ENCODE results near the gene SNF8.
"Not testable (repeated sequence)": the region's sequence is repeated elsewhere in the genome, so short reads cannot be mapped to it uniquely, and the experiment has no call there.

Gene SNF8

DNA sequence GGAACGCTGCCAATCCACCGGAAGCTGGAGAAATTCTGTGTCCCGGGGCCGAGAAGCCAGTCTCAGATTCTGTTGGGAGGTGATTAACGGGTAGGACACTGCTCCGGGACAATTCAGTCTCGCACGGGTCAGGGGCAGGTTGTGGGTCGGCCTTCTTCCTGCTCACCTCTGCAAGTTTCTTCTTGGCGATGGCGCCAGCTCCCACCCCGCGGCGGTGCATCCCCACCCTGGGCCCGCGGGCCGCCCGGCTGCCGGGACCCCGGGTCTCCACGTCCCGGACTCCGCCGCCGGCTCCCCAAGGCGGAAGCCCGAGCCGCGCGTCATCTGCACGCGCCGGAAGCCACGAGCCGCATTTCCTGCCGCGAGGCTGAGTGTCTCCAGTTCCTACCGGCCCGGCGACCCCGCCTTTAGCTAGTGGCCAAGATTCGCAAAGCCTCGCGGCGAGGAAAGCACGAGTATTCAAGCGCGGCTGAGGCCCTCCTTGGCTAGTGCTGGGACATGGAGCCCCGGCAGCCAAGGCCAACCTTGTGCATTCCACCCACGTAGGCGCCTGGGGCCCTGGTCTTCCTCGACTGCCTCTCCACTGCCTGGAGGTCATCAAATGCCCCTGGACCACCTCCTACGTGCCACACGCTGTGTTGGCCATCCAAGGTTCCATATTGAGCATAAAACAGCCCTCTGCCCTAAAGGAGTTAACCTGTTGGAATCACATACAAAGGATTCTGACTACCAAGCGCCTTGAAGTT, at the start of gene SNF8:
Gene SNF8 (minus strand): TSS at position 328 of the 746 bp plus-strand sequence. CDS start 108 bp downstream, at position 220.
- peak; percentile 82 to 90 for DNase-seq (ENCODE audit: low read depth in 2 of 2)

DNA sequence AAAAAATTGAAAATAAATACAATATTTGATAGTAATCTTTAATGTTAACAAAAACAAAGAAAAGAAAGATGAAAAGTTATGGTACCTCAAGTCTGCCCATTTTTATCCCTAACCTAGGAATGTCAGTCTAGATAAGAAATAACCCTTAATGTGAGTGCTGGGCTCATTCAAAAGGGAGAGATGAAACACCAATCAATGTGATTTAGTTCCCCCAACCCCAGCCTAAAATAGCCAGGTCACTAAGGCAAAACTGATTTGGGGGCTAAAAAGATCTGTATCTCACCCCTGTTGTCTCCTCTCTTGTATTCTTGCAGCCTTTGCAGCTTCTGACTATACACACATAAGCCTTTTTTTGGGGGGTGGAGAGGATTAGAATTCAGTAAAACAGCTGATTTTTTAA, 49.3 kb upstream of the SNF8 start:
- no peak for DNase-seq (ENCODE audit: low read depth in 2 of 2)

DNA sequence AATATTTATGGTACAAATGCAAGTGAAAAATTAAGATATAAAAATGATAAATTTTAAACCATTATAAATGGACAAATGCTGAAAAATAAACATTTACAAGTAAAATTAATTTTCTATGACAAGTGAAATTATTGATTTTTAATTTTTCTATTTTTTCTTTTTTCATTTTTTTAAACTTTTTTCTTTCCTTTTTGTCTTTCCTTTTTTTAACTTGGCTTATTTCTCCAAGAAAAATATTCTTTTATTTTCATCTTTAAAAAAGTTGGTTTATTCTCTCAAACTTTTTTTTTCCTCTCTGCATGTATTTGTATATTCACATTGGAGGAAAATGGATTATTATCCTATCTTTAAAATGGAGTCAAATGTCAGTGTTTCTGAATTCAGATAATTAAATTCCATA, 48.7 kb upstream of the SNF8 start:
- DNase-seq (ENCODE audit: low read depth in 2 of 2) = no peak

- no peak for DNase-seq (ENCODE audit: low read depth in 2 of 2)
Measured at GRCh38 chr17:48992444-48992843, 47.8 kb upstream of the SNF8 start.

- DNase-seq (ENCODE audit: low read depth in 2 of 2) = no peak
Measured at GRCh38 chr17:48990882-48991357, 46.3 kb upstream of the SNF8 start.

DNA sequence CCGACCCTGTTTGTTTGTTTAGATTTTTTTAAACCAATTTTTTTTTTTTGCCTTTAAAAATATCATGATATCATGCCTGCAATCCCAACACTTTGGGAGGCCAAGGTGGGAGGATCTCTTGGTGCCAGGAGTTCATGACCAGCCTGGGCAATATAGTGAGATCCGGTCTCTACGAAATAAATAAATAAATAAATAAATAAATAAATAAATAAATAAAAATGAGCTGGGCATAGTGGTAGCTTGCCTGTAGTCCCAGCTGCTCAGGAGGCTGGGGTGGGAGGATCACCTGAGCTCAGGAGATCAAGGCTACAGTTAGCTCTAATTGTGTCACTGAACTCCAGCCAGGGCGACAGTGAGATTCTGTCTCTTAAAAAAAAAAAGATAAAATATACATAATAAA, 44.5 kb upstream of the SNF8 start:
- no peak for DNase-seq (ENCODE audit: low read depth in 2 of 2)

GRCh38 chr17:48985436-48986245, 41.0 kb upstream of the SNF8 start:
- no peak for DNase-seq (ENCODE audit: low read depth in 2 of 2)

- DNase-seq (ENCODE audit: low read depth in 2 of 2) = no peak
Measured at GRCh38 chr17:48981927-48982539, 37.4 kb upstream of the SNF8 start.

- no peak for DNase-seq (ENCODE audit: low read depth in 2 of 2)
Measured at GRCh38 chr17:48973806-48974205, 29.2 kb upstream of the SNF8 start.

DNA sequence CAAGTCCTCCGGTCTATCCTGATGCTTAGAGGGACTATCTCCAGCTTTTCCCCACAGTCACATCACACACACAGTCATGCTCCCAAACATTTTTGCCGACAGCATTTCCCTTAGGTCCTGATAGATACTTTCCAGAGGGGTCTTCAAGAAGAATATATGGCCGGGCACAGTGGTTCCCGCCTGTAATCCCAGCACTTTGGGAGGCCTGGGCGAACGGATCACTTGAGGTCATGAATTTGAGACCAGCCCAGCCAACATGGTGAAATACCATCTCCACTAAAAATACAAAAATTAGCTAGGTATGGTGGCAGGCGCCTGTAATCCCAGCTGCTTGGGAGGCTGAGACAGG, 28.1 kb upstream of the SNF8 start:
- no peak for DNase-seq (ENCODE audit: low read depth in 2 of 2)

GRCh38 chr17:48970865-48971687, 26.4 kb upstream of the SNF8 start:
- no peak for DNase-seq (ENCODE audit: low read depth in 2 of 2)

- DNase-seq (ENCODE audit: low read depth in 2 of 2) = no peak
Measured at GRCh38 chr17:48970224-48970623, 25.6 kb upstream of the SNF8 start.

DNA sequence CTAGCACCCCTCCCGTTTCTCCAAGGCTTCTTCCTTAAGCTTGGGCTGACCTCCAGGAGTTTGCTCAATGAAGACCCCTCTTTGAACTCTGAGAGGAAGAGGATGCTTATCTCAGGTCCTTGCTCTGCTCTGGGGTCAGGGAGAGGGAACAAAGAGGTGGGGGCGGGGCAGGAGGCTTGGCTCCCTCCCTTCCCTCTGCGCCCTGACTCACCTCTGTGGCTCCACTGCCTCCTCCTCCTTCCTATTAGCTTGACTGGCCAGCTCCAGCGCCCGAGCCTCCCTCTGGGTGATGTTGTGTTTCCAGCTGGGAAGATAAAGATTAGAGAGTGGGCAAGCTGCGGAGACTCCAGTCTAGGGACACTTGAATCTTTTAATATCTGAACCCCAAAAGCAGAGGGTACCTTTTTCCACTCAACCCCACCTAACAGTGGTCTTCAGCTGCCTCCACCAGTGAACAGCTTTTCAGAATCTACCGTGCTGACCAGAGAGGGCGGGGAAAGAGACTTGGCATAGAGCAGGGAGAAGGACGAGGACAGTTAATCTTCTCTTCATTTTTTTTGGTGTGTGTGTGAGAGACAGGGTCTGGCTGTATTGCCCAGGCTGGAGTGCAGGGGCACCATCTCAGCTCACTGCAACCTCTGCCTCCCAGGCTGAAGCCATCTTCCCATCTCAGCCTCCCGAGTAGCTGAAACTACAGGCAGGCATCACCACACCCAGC, 17.0 kb upstream of the SNF8 start:
- DNase-seq (ENCODE audit: low read depth in 2 of 2) = no peak

DNA sequence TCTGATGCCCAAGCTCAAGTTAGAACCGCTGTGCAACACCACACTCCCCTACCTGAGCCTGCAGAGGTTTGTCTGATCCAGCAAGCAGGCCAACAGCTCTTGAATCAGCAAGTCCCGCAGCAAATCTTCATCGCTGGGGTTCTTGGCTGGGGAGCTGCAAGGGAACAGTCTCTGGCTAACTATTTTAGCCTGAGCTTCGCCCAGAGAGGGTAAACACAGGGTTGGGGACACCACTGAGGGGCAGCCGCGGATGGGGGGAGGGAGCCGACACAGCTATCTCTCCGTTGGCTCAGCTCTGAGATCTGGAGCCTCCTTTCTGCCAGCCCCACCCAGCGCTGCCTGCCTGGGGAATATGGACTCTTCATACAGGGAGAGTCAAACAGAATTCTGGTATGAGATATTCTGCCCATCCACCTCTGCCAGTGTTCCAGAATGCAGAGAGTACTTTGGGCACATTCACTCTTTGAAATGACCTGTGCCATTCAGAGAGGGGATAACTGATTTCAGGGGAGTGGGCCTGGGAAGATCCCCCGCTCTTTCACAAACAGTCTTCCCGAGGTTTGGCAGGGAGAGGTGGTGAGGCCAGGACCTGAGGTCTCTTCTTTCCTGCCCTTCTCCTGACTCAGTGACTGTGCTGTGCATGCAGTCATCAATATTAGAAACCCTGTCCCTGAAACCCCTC, 16.3 kb upstream of the SNF8 start:
- DNase-seq (ENCODE audit: low read depth in 2 of 2) = no peak

- no peak for DNase-seq (ENCODE audit: low read depth in 2 of 2)
Measured at GRCh38 chr17:48954300-48954755, 9.7 kb upstream of the SNF8 start.

GRCh38 chr17:48952904-48953303, 8.3 kb upstream of the SNF8 start:
- no peak for DNase-seq (ENCODE audit: low read depth in 2 of 2)

- DNase-seq (ENCODE audit: low read depth in 2 of 2) = no peak
Measured at GRCh38 chr17:48951572-48951971, 6.9 kb upstream of the SNF8 start.

DNA sequence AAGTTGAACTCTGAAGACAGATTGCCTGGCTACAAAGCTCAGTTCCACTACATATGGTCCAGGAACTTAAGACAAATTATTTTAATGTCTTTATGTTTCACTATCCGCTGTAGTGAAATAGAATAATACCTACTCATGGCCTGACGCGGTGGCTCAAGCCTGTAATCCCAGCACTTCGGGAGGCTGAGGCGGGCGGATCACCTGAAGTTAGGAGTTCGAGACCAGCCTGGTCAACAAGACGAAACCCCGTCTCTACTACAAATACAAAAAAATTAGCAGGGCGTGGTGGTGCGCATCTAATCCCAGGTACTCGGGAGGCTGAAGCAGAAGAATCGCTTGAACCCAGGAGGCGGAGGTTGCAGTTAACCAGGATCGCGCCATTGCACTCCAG, 614 bp upstream of the SNF8 start:
- not testable (repeated sequence) for DNase-seq (ENCODE audit: low read depth in 2 of 2)

GRCh38 chr17:48933035-48933434, 11.6 kb downstream of the SNF8 start:
- no peak for DNase-seq (ENCODE audit: low read depth in 2 of 2)

DNA sequence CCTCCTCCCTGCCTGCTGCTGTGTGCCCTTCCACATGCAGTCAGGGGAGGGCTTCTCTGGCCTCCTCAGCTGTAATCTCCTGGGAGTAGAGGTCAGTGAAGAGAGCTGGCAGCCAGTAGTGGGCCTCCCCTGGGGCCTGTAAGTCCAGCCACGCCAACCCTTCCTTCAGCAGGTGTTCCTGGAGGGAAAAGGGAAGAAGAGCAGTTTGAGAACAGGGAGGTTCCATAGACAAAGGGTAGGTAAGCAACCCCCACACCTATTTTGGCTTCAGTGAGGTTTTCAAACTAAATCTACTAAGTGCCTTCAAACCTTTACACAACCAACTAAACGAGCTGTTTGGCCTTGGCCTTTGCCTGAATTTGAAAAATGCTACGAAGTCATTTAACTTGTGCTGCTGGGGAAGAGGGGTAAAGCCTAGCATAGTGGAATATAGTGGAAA, 14.2 kb downstream of the SNF8 start:
- no peak for DNase-seq (ENCODE audit: low read depth in 2 of 2)

DNA sequence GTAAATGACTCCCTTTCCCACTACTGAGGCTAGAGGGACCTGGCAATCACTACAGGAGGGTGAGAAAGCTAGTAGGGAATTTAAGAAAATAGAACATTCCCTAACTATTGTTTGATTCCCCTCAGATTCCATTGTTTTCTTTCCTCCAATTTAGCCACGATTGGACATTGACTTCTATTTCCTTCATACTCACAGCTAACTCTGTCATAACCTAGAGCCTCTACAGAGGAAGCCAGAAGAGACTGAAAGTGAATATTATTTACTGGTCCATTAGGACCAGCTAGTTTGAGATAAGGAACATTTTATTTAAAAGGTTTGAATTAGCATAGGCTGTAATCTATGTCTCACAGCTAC, 14.9 kb downstream of the SNF8 start:
- no peak for DNase-seq (ENCODE audit: low read depth in 2 of 2)

All from stimulated activated CD4-positive, alpha-beta T cell treated with anti-CD3 and anti-CD28 coated beads, Interleukin-1b, Interleukin-23, amount 100 ng/mL, for 4 hours (primary cell).